DND-41 (cell line): ENCODE measurements around the gene MBLAC2.
A peak's percentile ranks its signal among the peaks of the same experiment; 100 is the strongest.

Experiments used
- ATAC-seq: fragments of 200-7000 bp; cut with Tn5 transposase; 3 replicates; pipeline ENCODE4 v1.9.1; 2021; ENCODE audit warnings: low read depth; ENCODE audit not compliant: insufficient read depth
- DNase-seq: peaks from one replicate; pipeline ENCODE4 v3.0.0-alpha.2; 2020
- H2AFZ ChIP-seq: 2 replicates; pipeline ENCODE4 v1.6.0; 2012; ENCODE audit warnings: low read depth, low read length
- H3K27ac ChIP-seq: 2 replicates; pipeline ENCODE4 v1.5.1; 2012; ENCODE audit warnings: low read length, inconsistent platforms
- H3K27me3 ChIP-seq: fragments of 200-600 bp; sonication (generic); 2 replicates; pipeline ENCODE4 v1.6.0; 2012; ENCODE audit warnings: low read length, mild to moderate bottlenecking, inconsistent platforms; ENCODE audit not compliant: insufficient read depth, poor library complexity
- H3K36me3 ChIP-seq: 2 replicates; pipeline ENCODE4 v1.5.1; 2012; ENCODE audit warnings: low read length, inconsistent platforms; ENCODE audit not compliant: insufficient read depth
- H3K4me1 ChIP-seq: 2 replicates; pipeline ENCODE4 v1.5.1; 2012; ENCODE audit warnings: mild to moderate bottlenecking, low read length; ENCODE audit not compliant: insufficient read depth
- H3K4me2 ChIP-seq: 2 replicates; pipeline ENCODE4 v1.6.0; 2012; ENCODE audit warnings: mild to moderate bottlenecking, moderate library complexity, low read length, inconsistent platforms; ENCODE audit not compliant: insufficient read depth
- H3K4me3 ChIP-seq, 2 experiments: fragments of 200-600 bp in 1 of 2; shearing (Covaris generic) in 1 of 2; 2 replicates each; pipeline ENCODE4 v1.5.1; 2012 to 2016; ENCODE audit warnings: inconsistent platforms in 2 of 2, low read length in 2 of 2, mild to moderate bottlenecking in 2 of 2, low read depth in 1 of 2, moderate library complexity in 1 of 2
- H3K79me2 ChIP-seq: 2 replicates; pipeline ENCODE4 v1.6.0; 2012; ENCODE audit warnings: low read length, inconsistent platforms; ENCODE audit not compliant: insufficient read depth
- H3K9ac ChIP-seq: 2 replicates; pipeline ENCODE4 v1.6.0; 2012; ENCODE audit warnings: low read depth, mild to moderate bottlenecking, inconsistent platforms, low read length, moderate library complexity
- H3K9me3 ChIP-seq: 2 replicates; pipeline ENCODE4 v1.5.1; 2012; ENCODE audit warnings: low read length, moderate library complexity, mild to moderate bottlenecking, inconsistent platforms; ENCODE audit not compliant: insufficient read depth, severe bottlenecking
- H4K20me1 ChIP-seq: 2 replicates; pipeline ENCODE4 v1.6.0; 2012; ENCODE audit warnings: low read length; ENCODE audit not compliant: insufficient read depth
- EZH2 ChIP-seq: IDR thresholded peaks from 3 replicates; pipeline ENCODE4 v1.6.1; 2012; ENCODE audit warnings: borderline replicate concordance, low read depth, mild to moderate bottlenecking, moderate library complexity, low read length, inconsistent platforms; ENCODE audit not compliant: severe bottlenecking
- TF ChIP-seq, protein P1 (sequence below): IDR thresholded peaks from 2 replicates; pipeline ENCODE4 v1.5.1; 2012; ENCODE audit warnings: borderline replicate concordance, low read length, moderate library complexity, mild to moderate bottlenecking; ENCODE audit not compliant: poor library complexity, severe bottlenecking; ENCODE audit errors: extremely low read depth

Gene MBLAC2

DNA sequence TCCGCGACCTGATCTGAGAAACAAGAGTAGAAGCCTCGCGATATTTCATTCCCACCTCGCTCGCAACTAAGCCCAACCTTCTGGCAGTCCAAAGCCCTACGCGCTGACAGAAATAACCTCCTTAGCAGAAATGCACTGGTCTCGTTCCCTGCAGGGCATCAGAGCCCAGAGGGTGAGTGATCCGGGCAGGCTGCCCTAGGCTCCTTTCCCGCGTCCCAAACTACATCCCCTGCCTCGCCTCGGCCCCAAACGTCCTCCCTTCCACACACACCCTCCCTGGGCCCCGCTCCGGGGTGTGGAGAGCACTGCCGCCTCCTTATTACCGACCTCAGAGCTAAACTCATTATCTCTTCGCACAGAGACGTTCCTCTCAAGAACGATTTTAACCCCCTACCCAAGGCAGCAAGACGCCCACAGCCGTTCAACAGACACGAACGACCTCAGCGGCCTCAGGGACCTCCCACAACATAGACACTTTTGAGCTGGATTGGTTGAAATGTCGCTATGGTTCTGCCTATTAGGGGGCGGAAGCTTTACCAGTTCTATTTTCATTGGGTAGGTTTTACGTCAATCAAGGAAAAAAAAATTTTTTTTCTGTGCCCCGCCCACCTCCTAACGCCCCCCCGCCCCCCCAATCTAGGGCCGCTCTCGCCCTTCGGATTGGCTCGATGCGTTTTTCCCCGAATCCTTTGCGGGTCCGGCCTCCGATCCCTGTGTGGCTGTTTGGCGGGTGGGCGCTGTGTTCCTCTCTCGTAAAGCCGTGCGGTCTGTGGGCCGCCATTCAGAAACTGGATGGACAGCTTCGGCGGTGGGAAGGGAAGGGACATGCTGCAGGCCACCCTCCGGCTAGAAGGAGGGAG lies 65.0 kb downstream of the MBLAC2 start, which contains the start of gene CETN3:
TSS of gene CETN3 (minus strand) at position 439 of the 860 bp plus-strand sequence. CDS start at position 344, 95 bp downstream.
- TF ChIP-seq, protein P1, sequence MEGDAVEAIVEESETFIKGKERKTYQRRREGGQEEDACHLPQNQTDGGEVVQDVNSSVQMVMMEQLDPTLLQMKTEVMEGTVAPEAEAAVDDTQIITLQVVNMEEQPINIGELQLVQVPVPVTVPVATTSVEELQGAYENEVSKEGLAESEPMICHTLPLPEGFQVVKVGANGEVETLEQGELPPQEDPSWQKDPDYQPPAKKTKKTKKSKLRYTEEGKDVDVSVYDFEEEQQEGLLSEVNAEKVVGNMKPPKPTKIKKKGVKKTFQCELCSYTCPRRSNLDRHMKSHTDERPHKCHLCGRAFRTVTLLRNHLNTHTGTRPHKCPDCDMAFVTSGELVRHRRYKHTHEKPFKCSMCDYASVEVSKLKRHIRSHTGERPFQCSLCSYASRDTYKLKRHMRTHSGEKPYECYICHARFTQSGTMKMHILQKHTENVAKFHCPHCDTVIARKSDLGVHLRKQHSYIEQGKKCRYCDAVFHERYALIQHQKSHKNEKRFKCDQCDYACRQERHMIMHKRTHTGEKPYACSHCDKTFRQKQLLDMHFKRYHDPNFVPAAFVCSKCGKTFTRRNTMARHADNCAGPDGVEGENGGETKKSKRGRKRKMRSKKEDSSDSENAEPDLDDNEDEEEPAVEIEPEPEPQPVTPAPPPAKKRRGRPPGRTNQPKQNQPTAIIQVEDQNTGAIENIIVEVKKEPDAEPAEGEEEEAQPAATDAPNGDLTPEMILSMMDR: peak; percentile 20
- no peak for TF ChIP-seq EZH2
- Histone ChIP-seq H2AFZ (peak within 1 kb of the TSS; percentile 89), H3K36me3 (peaks cover 19% of the 10 kb centered on the region), H3K79me2 (peaks cover 28% of the 10 kb centered on the region), H3K27ac (peak within 1 kb of the TSS; percentile 96), H3K4me3 (peak within 1 kb of the TSS; percentile 71 to 81), H3K4me2 (peak within 1 kb of the TSS; percentile 85), H3K4me1 (peaks cover 37% of the 10 kb centered on the region), H4K20me1 (no peaks in the 10 kb centered on the region), H3K9me3 (no peaks in the 10 kb centered on the region), H3K9ac (peak within 1 kb of the TSS; percentile 92), H3K27me3 (no peaks in the 10 kb centered on the region)
- ATAC-seq: peak; percentile 93
- peak; percentile 93 for DNase-seq

DNA sequence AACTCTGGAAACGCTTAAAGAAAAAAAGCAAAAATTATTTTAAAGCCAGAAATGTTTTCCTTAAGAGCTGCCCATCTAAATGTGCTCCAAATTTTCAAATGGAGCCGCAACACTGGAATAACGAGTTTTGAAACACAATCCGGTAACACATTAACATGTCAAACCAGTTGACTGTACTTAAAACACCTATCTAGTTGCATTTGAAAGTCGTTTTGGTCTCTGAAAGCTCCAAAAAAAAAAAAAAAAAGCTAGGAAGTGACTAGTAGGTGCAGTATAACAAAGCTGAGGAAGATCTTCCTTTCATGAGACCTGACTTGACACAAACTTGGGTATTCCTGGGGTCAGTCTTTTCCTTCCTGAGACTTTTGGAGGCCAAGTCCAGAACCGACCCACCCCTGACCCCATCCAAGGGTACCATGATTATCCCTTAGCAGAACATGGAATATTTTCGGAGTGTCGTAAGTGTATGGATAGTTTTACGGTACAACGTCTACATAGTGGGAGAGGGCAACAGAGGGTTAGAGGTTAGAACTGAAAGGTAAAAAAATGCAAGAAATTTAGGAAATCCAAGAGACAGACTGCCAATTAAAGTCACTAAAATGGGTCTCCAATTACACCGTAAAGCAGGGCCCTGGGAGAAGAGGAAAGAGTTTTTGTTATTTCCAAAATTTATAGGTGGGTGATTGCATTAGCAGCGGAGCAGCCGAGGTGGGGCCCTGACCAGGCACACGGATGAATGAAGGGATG lies 65.8 kb downstream of the MBLAC2 start:
- H3K9ac ChIP-seq: peak overlapping the region; percentile 84
- ATAC-seq (no peak), DNase-seq (no peak)
- peak overlapping the region; percentile 35 to 60; a peak in 3 of 4 replicates for H3K4me3 ChIP-seq
- no peaks in the 10 kb centered on the region for H3K9me3 ChIP-seq
- peaks cover 26% of the 10 kb centered on the region for H3K36me3 ChIP-seq
- no peaks in the 10 kb centered on the region for H4K20me1 ChIP-seq
- peak overlapping the region; percentile 85 for H3K4me2 ChIP-seq
- peak overlapping the region; percentile 95 for H3K27ac ChIP-seq
- peaks cover 30% of the 10 kb centered on the region for H3K79me2 ChIP-seq
- no peaks in the 10 kb centered on the region for H3K27me3 ChIP-seq
- no peak for TF ChIP-seq EZH2
- TF ChIP-seq, protein P1: no peak
- peaks cover 37% of the 10 kb centered on the region for H3K4me1 ChIP-seq
- peak overlapping the region; percentile 79 for H2AFZ ChIP-seq
